SK-N-SH (cell line): ENCODE measurements around the gene PTPRD. TPM values are rescaled to one million over a fixed set of nuclear protein-coding genes. Genes with fewer than 3 reads are reported as not detected.

Experiments used
- CTCF ChIA-PET: fragments of 300-600, 350-600 bp; formaldehyde crosslinking; extraction: SDS; loops from one replicate; lab custom pipeline; 2021; lab: Yijun Ruan, JAX
- POLR2A ChIA-PET: fragments of 350-600 bp; sonication (Branson Sonifier 250); formaldehyde crosslinking; extraction: SDS; loops from one replicate; lab custom pipeline; 2020; ENCODE audit warnings: antibody characterized with exemption, inconsistent platforms; lab: Yijun Ruan, JAX
- DNase-seq: peaks from one replicate; pipeline ENCODE4 v3.0.0; 2012
- H2AFZ ChIP-seq: fragments of 200-600 bp; sonication (generic); 2 replicates; pipeline ENCODE4 v1.8.1; 2016; ENCODE audit warnings: antibody characterized with exemption, mild to moderate bottlenecking, low read depth
- H3F3A ChIP-seq: fragments of 200-600 bp; sonication (generic); replicated peaks from 2 replicates; pipeline ENCODE3; 2016; ENCODE audit warnings: antibody characterized with exemption, mild to moderate bottlenecking; ENCODE audit not compliant: insufficient read depth
- H3K27ac ChIP-seq, 2 experiments: fragments of 200-500 bp in 1 of 2; fragments of 200-600 bp in 1 of 2; sonication (Bioruptor generic) in 1 of 2; sonication (generic), shearing (Covaris generic) in 1 of 2; 2 replicates each; pipeline versions ENCODE4 v1.5.1 to v1.6.1; 2014 to 2016; ENCODE audit warnings: low read depth in 2 of 2, inconsistent platforms in 1 of 2, low read length in 1 of 2, mild to moderate bottlenecking in 1 of 2, mixed read lengths in 1 of 2
- H3K27me3 ChIP-seq: fragments of 200-600 bp; sonication (generic), shearing (Covaris generic); 2 replicates; pipeline ENCODE4 v1.6.1; 2016; ENCODE audit warnings: mixed run types; ENCODE audit not compliant: insufficient read depth
- H3K36me3 ChIP-seq, 2 experiments: fragments of 200-500 bp in 1 of 2; fragments of 200-600 bp in 1 of 2; sonication (Bioruptor generic) in 1 of 2; sonication (generic) in 1 of 2; replicated peaks in 1 of 2; 2 replicates each; pipeline versions ENCODE3 to v1.5.1; 2014 to 2016; ENCODE audit warnings: low read length in 1 of 2, mild to moderate bottlenecking in 1 of 2; ENCODE audit not compliant: insufficient read depth in 2 of 2, control insufficient read depth in 1 of 2
- H3K4me1 ChIP-seq, 2 experiments: fragments of 200-500 bp in 1 of 2; fragments of 200-600 bp in 1 of 2; sonication (Bioruptor generic) in 1 of 2; sonication (generic), shearing (Covaris generic) in 1 of 2; 2 replicates each; pipeline versions ENCODE4 v1.5.1 to v1.6.1; 2014 to 2016; ENCODE audit warnings: low read depth in 1 of 2, low read length in 1 of 2, mixed run types in 1 of 2; ENCODE audit not compliant: insufficient read depth in 2 of 2, control insufficient read depth in 1 of 2
- H3K4me2 ChIP-seq: fragments of 200-600 bp; sonication (generic), shearing (Covaris generic); 2 replicates; pipeline ENCODE4 v1.6.1; 2017; ENCODE audit warnings: mixed run types
- H3K4me3 ChIP-seq, 2 experiments: fragments of 200-500 bp in 1 of 2; fragments of 200-600 bp in 1 of 2; sonication (Bioruptor generic) in 1 of 2; sonication (generic), shearing (Covaris generic) in 1 of 2; 2 replicates each; pipeline versions ENCODE4 v1.5.1 to v1.8.1; 2014 to 2016; ENCODE audit warnings: low read depth in 2 of 2, inconsistent platforms in 1 of 2, low read length in 1 of 2, mild to moderate bottlenecking in 1 of 2, mixed read lengths in 1 of 2, moderate library complexity in 1 of 2
- H3K79me2 ChIP-seq: fragments of 200-600 bp; sonication (generic); 2 replicates; pipeline ENCODE4 v1.8.1; 2017; ENCODE audit warnings: mild to moderate bottlenecking; ENCODE audit not compliant: insufficient read depth
- H3K9ac ChIP-seq: fragments of 200-600 bp; sonication (generic); 2 replicates; pipeline ENCODE4 v1.6.1; 2017; ENCODE audit warnings: mixed run types
- H3K9me2 ChIP-seq: fragments of 200-600 bp; sonication (generic); 2 replicates; pipeline ENCODE4 v1.6.1; 2017; ENCODE audit warnings: mixed run types
- H3K9me3 ChIP-seq: fragments of 200-600 bp; sonication (generic); 2 replicates; pipeline ENCODE4 v1.6.1; 2017; ENCODE audit warnings: mixed run types, mild to moderate bottlenecking, moderate library complexity
- H4K20me1 ChIP-seq: fragments of 200-600 bp; sonication (generic); 2 replicates; pipeline ENCODE4 v1.6.1; 2017; ENCODE audit warnings: mild to moderate bottlenecking, mixed run types; ENCODE audit not compliant: insufficient read depth
- ELF1 ChIP-seq: IDR thresholded peaks from 2 replicates; pipeline ENCODE4 v1.4.0; 2012
- EP300 ChIP-seq, 2 experiments: IDR thresholded peaks; 2 replicates each; pipeline versions ENCODE4 v1.4.0 to v1.6.1; 2012; ENCODE audit warnings: borderline replicate concordance in 1 of 2, low read depth in 1 of 2, low read length in 1 of 2
- FOXJ3 ChIP-seq: sonication (generic); formaldehyde crosslinking; IDR thresholded peaks from 2 replicates; pipeline ENCODE4 v1.5.1; 2020; ENCODE audit warnings: mild to moderate bottlenecking, missing genetic modification reagents
- FOXM1 ChIP-seq: IDR thresholded peaks from 2 replicates; pipeline ENCODE4 v1.4.0; 2012; ENCODE audit warnings: low read depth, mild to moderate bottlenecking
- GABPA ChIP-seq: IDR thresholded peaks from 2 replicates; pipeline ENCODE4 v1.4.0; 2012; ENCODE audit warnings: low read depth, mild to moderate bottlenecking
- GATA2 ChIP-seq: sonication (generic); formaldehyde crosslinking; IDR thresholded peaks from 2 replicates; pipeline ENCODE4 v1.5.0; 2020; ENCODE audit warnings: mild to moderate bottlenecking, missing genetic modification reagents
- MEF2A ChIP-seq: IDR thresholded peaks from 2 replicates; pipeline ENCODE4 v1.4.0; 2012; ENCODE audit warnings: low read depth, borderline replicate concordance
- MXI1 ChIP-seq: IDR thresholded peaks from 2 replicates; pipeline ENCODE4 v1.6.1; 2012; ENCODE audit warnings: mild to moderate bottlenecking, low read depth, low read length, improper control_type of control experiment
- NRF1 ChIP-seq: IDR thresholded peaks from 2 replicates; pipeline ENCODE4 v1.6.1; 2012; ENCODE audit warnings: low read depth, mild to moderate bottlenecking, low read length
- RAD21 ChIP-seq: IDR thresholded peaks from 2 replicates; pipeline ENCODE4 v1.6.1; 2012; ENCODE audit warnings: mild to moderate bottlenecking, low read length
- RFX5 ChIP-seq: IDR thresholded peaks from 2 replicates; pipeline ENCODE4 v1.6.1; 2012; ENCODE audit warnings: mild to moderate bottlenecking, improper control_type of control experiment, low read length
- SIN3A ChIP-seq: IDR thresholded peaks from 2 replicates; pipeline ENCODE4 v1.6.1; 2012; ENCODE audit warnings: low read depth, mild to moderate bottlenecking, low read length, moderate library complexity, borderline replicate concordance
- TCF12 ChIP-seq: IDR thresholded peaks from 2 replicates; pipeline ENCODE4 v1.4.0; 2012
- TEAD4 ChIP-seq: IDR thresholded peaks from 2 replicates; pipeline ENCODE4 v1.4.0; 2012; ENCODE audit warnings: mild to moderate bottlenecking, borderline replicate concordance; ENCODE audit not compliant: insufficient read depth
- YY1 ChIP-seq: IDR thresholded peaks from 2 replicates; pipeline ENCODE4 v1.4.0; 2012; ENCODE audit warnings: low read depth, mild to moderate bottlenecking
- WGBS: methylation state at CpG from one replicate; pipeline ENCODE4 v1.1.6; 2017; ENCODE audit warnings: low lambda C conversion rate; 5-methylcytosine and 5-hydroxymethylcytosine counted together
- polyA plus RNA-seq, 3 experiments: library from polyadenylated mRNA; depleted of rRNA; stranded (reverse); fragments of >200 nt; gene quantifications; 2 replicates each; pipeline ENCODE4 v1.2.3, GENCODE V29; 2012
- TF ChIP-seq, protein P1 (sequence below): fragments of 200-600 bp; sonication (generic); IDR thresholded peaks from 2 replicates; pipeline ENCODE4 v1.6.1; 2017; ENCODE audit warnings: antibody characterized with exemption, mild to moderate bottlenecking, moderate library complexity
- TF ChIP-seq, protein P2 (sequence below): fragments of 150-350 bp; IDR thresholded peaks from 2 replicates; pipeline ENCODE4 v1.6.1; 2017; ENCODE audit warnings: antibody characterized with exemption, low read length, low read depth, borderline replicate concordance
- TF ChIP-seq, protein P3 (sequence below): IDR thresholded peaks from 2 replicates; pipeline ENCODE4 v1.4.0; 2012; ENCODE audit warnings: low read depth, borderline replicate concordance
- TF ChIP-seq, protein P4 (sequence below): IDR thresholded peaks from 2 replicates; pipeline ENCODE4 v1.6.1; 2012; ENCODE audit warnings: mild to moderate bottlenecking, low read depth, low read length, moderate library complexity

The PTPRD gene
- polyA plus RNA-seq, 1 of the 3 experiments (the other 2 are of a cell fraction): 0.15 TPM

DNA sequence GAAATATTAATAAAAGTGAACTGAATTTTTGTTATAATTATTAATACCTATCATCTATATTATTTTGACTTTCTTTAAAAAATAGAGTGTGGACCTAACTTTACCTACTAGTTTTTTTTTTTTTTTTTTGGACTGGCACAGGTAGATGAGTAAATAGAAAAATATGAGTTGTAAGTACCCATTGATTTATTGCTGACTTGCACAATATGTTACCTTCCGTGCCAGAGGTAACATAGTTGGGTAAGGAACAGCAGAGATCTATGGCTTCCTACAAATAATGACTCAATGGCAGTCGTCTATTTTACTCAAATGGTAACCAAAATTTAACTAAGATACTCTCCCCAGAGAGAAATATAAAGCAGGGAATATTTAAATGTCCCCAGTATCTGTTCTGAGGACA lies 1212.8 kb downstream of the PTPRD start:
- Histone ChIP-seq H3K4me1 (no peaks in the 10 kb centered on the region; a peak in 1 of 4 replicates), H3K4me2 (no peak overlapping the region), H2AFZ (no peak overlapping the region), H3K36me3 (no peaks in the 10 kb centered on the region), H3K79me2 (no peaks in the 10 kb centered on the region), H3F3A (no peaks in the 10 kb centered on the region), H3K9me2 (no peaks in the 10 kb centered on the region), H3K9me3 (no peaks in the 10 kb centered on the region), H4K20me1 (no peaks in the 10 kb centered on the region), H3K4me3 (no peak overlapping the region), H3K9ac (no peak overlapping the region), H3K27ac (no peak overlapping the region), H3K27me3 (no peaks in the 10 kb centered on the region)
- 22% methylated on average over 2 of the region's 2 CpGs for WGBS
- POLR2A ChIA-PET: no interaction called here
- CTCF ChIA-PET: no interaction called here
- no peak for DNase-seq
- TF ChIP-seq MEF2A: no peak
- no peak for TF ChIP-seq ELF1
- TF ChIP-seq, protein P1, sequence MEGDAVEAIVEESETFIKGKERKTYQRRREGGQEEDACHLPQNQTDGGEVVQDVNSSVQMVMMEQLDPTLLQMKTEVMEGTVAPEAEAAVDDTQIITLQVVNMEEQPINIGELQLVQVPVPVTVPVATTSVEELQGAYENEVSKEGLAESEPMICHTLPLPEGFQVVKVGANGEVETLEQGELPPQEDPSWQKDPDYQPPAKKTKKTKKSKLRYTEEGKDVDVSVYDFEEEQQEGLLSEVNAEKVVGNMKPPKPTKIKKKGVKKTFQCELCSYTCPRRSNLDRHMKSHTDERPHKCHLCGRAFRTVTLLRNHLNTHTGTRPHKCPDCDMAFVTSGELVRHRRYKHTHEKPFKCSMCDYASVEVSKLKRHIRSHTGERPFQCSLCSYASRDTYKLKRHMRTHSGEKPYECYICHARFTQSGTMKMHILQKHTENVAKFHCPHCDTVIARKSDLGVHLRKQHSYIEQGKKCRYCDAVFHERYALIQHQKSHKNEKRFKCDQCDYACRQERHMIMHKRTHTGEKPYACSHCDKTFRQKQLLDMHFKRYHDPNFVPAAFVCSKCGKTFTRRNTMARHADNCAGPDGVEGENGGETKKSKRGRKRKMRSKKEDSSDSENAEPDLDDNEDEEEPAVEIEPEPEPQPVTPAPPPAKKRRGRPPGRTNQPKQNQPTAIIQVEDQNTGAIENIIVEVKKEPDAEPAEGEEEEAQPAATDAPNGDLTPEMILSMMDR: no peak
- TF ChIP-seq NRF1: no peak
- no peak for TF ChIP-seq RFX5
- TF ChIP-seq TCF12: no peak
- TF ChIP-seq FOXM1: no peak
- TF ChIP-seq YY1: no peak
- TF ChIP-seq SIN3A: no peak
- TF ChIP-seq GATA2 (CRISPR knock-in tag): no peak
- no peak for TF ChIP-seq EP300 (IDR thresholded peaks at IDR 0.05; ENCODE audit: borderline replicate concordance in 1 of 2, low read depth in 1 of 2, low read length in 1 of 2)
- no peak for TF ChIP-seq TEAD4
- TF ChIP-seq, protein P2, sequence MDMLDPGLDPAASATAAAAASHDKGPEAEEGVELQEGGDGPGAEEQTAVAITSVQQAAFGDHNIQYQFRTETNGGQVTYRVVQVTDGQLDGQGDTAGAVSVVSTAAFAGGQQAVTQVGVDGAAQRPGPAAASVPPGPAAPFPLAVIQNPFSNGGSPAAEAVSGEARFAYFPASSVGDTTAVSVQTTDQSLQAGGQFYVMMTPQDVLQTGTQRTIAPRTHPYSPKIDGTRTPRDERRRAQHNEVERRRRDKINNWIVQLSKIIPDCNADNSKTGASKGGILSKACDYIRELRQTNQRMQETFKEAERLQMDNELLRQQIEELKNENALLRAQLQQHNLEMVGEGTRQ: no peak
- TF ChIP-seq, protein P3, sequence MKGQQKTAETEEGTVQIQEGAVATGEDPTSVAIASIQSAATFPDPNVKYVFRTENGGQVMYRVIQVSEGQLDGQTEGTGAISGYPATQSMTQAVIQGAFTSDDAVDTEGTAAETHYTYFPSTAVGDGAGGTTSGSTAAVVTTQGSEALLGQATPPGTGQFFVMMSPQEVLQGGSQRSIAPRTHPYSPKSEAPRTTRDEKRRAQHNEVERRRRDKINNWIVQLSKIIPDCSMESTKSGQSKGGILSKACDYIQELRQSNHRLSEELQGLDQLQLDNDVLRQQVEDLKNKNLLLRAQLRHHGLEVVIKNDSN: no peak

DNA sequence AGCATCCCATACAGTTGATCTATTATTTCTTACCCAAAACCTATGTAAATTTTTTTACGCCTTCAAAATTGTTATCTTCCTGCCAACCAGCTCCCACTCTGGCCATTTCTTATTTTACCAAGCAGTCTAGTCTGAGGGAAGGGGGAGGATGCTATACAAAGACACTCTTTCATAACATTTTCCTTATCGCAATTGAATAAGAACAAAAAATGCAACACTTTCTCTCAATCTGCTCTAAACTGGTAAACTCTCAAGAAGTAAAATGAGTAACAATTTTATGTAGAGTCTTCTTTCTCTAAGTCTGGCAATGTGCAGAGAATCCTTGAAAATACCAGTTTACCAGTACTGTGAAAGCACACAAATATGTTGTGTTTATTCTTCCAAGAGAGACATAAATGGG lies 1216.3 kb downstream of the PTPRD start:
- H3K27me3 ChIP-seq: no peaks in the 10 kb centered on the region
- no peak overlapping the region for H3K4me3 ChIP-seq
- H3K4me2 ChIP-seq: no peak overlapping the region
- H3K79me2 ChIP-seq: no peaks in the 10 kb centered on the region
- H3K27ac ChIP-seq: no peak overlapping the region
- 47% methylated on average over 2 of the region's 2 CpGs for WGBS
- H3K36me3 ChIP-seq: no peaks in the 10 kb centered on the region
- no peaks in the 10 kb centered on the region for H4K20me1 ChIP-seq
- H3K4me1 ChIP-seq: no peaks in the 10 kb centered on the region
- ChIA-PET CTCF (no interaction called here), POLR2A (no interaction called here)
- H3K9me3 ChIP-seq: no peaks in the 10 kb centered on the region
- no peak overlapping the region for H2AFZ ChIP-seq
- DNase-seq: no peak
- no peak overlapping the region for H3K9ac ChIP-seq
- H3F3A ChIP-seq: no peaks in the 10 kb centered on the region
- H3K9me2 ChIP-seq: no peaks in the 10 kb centered on the region
- TF ChIP-seq, protein P2: no peak
- TF ChIP-seq EP300 (IDR thresholded peaks at IDR 0.05; ENCODE audit: borderline replicate concordance in 1 of 2, low read depth in 1 of 2, low read length in 1 of 2): no peak
- TF ChIP-seq GABPA: no peak
- TF ChIP-seq TCF12: no peak
- TF ChIP-seq GATA2 (CRISPR knock-in tag): no peak
- TF ChIP-seq FOXJ3: no peak
- TF ChIP-seq MXI1: no peak
- no peak for TF ChIP-seq RAD21
- TF ChIP-seq, protein P4, sequence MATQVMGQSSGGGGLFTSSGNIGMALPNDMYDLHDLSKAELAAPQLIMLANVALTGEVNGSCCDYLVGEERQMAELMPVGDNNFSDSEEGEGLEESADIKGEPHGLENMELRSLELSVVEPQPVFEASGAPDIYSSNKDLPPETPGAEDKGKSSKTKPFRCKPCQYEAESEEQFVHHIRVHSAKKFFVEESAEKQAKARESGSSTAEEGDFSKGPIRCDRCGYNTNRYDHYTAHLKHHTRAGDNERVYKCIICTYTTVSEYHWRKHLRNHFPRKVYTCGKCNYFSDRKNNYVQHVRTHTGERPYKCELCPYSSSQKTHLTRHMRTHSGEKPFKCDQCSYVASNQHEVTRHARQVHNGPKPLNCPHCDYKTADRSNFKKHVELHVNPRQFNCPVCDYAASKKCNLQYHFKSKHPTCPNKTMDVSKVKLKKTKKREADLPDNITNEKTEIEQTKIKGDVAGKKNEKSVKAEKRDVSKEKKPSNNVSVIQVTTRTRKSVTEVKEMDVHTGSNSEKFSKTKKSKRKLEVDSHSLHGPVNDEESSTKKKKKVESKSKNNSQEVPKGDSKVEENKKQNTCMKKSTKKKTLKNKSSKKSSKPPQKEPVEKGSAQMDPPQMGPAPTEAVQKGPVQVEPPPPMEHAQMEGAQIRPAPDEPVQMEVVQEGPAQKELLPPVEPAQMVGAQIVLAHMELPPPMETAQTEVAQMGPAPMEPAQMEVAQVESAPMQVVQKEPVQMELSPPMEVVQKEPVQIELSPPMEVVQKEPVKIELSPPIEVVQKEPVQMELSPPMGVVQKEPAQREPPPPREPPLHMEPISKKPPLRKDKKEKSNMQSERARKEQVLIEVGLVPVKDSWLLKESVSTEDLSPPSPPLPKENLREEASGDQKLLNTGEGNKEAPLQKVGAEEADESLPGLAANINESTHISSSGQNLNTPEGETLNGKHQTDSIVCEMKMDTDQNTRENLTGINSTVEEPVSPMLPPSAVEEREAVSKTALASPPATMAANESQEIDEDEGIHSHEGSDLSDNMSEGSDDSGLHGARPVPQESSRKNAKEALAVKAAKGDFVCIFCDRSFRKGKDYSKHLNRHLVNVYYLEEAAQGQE: no peak
